ENCODE data around the gene NOL8.

Gene NOL8

GRCh38 chr9:92270511-92270910 is 54.6 kb downstream of the NOL8 start:
- DNase-seq (ENCODE audit: low read depth in 1 of 2, low spot score in 1 of 2): no peak

GRCh38 chr9:92266486-92266885 is 58.7 kb downstream of the NOL8 start:
- no peak for DNase-seq (ENCODE audit: low read depth in 1 of 2, low spot score in 1 of 2)

DNA sequence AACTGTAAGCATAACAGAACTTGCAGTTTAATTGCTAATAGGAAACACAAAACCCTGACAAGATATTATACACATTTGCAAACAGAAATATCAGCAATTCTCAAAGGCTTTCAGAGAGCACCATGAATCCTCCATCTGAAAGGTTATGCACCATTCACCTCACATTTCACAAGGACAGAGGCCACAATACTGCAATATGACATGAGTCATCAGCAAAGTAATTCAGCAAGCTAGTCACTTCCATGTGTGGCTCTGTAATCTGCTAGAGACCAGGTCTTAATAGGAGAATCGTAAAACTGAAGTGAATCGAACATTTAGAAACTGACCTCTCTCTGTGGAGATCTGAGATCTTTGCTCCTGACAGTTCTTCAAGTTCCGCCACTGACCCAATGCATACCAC is 60.0 kb downstream of the NOL8 start:
- no peak for DNase-seq (ENCODE audit: low read depth in 1 of 2, low spot score in 1 of 2)

- DNase-seq (ENCODE audit: low read depth in 1 of 2, low spot score in 1 of 2): no peak
Measured at GRCh38 chr9:92263131-92263530, 62.0 kb downstream of the NOL8 start.

DNA sequence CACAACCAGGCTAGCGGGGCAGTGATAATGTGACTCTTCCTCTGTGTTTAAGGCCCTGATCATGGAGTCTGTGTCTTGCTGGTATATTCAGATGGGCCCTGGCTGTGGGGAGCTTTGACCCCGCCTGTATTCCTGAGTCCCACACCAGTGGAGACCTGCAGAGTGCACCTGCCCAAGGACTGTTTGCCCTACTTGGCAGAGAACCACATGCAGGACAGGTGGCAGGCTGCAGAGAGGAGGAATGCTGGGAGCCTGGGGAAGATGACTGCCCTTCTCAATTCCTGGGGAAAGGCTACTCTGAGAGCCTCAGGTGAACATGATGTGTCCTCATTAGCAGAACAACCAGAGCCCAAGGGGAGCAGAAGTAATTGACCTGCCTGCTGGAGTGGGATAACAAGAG is 67.8 kb downstream of the NOL8 start:
- DNase-seq (ENCODE audit: low read depth in 1 of 2, low spot score in 1 of 2): no peak

DNA sequence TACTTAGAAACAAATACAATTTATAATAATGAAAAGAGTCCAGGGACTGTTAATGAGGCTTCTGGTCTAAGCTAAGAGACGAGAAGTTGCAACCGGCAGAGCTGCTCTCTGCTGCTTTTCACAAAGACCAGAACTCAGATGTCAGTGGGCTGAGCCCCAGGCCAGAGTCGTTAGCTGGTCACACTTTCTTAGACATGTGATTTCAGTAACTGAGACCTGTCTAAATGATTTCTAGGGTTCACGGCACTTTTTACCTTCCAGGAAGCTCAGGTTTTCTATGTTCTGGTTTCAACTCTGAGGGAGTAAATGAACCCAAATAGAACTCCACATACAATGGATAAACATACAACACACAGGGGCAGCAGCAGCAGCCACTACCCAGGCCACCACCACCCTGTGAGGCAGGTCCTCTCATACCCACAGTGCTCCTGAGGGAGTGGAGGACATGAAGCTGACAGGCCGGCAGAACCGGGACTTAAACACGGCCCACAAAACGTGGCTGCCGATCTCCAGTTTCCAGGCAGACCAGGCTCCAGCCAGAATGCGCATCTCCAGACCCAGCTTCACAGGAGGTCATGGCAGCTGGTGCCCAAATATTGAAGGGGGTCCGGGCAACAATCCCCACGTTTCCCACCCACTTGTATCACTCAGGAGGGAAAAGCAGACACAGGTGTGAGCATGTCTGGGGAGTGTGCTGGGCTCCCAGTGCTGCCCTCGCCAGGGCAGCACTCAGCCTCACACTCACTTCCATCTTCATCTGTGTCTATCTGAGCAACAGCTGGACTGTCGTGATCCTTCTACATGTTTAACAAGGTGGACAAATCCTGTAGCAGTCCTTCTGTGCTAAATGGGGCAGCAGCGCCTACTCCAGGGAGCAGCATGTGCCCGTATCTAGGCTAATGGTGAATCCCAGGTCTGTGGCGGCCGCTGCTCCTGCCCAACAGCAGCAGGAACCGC is 70.5 kb downstream of the NOL8 start:
- no peak for DNase-seq (ENCODE audit: low read depth in 1 of 2, low spot score in 1 of 2)

DNA sequence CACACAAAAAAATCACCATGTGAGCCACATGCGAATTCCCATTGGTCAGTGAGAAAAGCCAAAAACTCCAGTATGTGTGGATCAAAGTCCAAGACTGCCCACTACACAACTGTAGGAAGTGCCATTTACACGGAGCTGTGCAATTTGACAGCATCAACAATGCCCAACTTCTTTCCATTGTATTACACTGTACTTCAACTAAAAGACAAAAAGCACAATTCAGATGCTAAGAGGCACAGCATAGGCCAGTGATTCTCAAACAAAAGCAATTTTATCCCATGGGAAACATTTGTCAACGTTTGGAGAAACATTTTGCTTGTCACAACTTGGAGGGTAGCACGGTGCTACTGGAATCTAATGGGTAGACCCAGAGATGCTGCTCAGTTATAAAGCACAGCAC is 71.5 kb downstream of the NOL8 start:
- DNase-seq (ENCODE audit: low read depth in 1 of 2, low spot score in 1 of 2): no peak

GRCh38 chr9:92247981-92248380 is 77.2 kb downstream of the NOL8 start:
- no peak for DNase-seq (ENCODE audit: low read depth in 1 of 2, low spot score in 1 of 2)
